ENCODE measurements around the gene HEG1. TPM values are rescaled to one million over a fixed set of nuclear protein-coding genes. Genes with fewer than 3 reads are reported as not detected.

Gene HEG1
- total and polyA plus RNA-seq, 2 of the 8 experiments (the other 6 are each of a cell fraction or from before 2014, with no cell fraction given) = 5.3 to 9.7 TPM

DNA sequence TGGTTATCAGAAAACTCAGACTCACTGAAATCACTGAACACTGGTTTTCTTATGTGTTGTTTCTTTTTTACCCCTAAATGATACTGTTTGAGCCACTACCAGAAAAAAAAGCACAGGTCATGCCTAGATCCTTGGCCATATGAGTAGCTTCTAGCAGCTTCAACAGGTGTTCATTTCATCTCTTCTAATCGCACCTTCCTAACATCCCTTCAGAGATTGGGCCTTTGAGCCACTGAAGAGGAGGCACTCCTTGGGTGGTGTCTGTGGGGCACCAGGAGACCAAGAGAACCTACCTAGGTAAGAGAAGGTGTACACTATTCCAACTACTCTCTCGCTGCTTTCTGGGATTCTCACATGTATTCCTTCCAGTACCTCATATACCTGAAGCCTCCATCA is 2.5 kb downstream of the HEG1 start:
- no peak overlapping the region for H2BK15ac ChIP-seq (ENCODE audit: low read length)
- H2BK12ac ChIP-seq (ENCODE audit: low read depth, low read length) = no peak overlapping the region
- no peak overlapping the region for H4K91ac ChIP-seq (replicated peaks; ENCODE audit: insufficient read length, low read length)
- H3K56ac ChIP-seq (replicated peaks; ENCODE audit: insufficient read length, low read depth, low read length) = no peak overlapping the region
- no peak overlapping the region for H3K14ac ChIP-seq (ENCODE audit: insufficient read length)
- no peaks in the 10 kb centered on the region for H3K36me3 ChIP-seq (ENCODE audit: control insufficient read depth in 2 of 4, insufficient read depth in 4 of 4, low read length in 3 of 4)
- no peak overlapping the region for H4K8ac ChIP-seq (ENCODE audit: extremely low read depth, insufficient read depth, low read length)
- H3K23me2 ChIP-seq (ENCODE audit: low read depth, low read length) = peaks cover 9% of the 10 kb centered on the region; the same call in 1 of the 2 replicates
- H2BK120ac ChIP-seq (replicated peaks; ENCODE audit: low read depth, low read length) = no peak overlapping the region
- no peaks in the 10 kb centered on the region for H3K79me2 ChIP-seq (ENCODE audit: control insufficient read depth in 1 of 2, insufficient read depth in 2 of 2, low read length in 2 of 2)
- H3K18ac ChIP-seq (ENCODE audit: extremely low read depth, low read length) = no peak overlapping the region
- no peak overlapping the region for H3K4ac ChIP-seq (replicated peaks; ENCODE audit: insufficient read length, low read depth, low read length)
- no peak overlapping the region for H3K4me2 ChIP-seq (ENCODE audit: insufficient read depth in 1 of 2, low read depth in 2 of 2, low read length in 2 of 2)
- H3K9ac ChIP-seq (replicated peaks in 1 of 4; ENCODE audit: extremely low read depth in 1 of 4, low read depth in 3 of 4, low read length in 3 of 4) = no peak overlapping the region
- H4K5ac ChIP-seq (ENCODE audit: insufficient read length, low read depth, low read length) = no peak overlapping the region
- 96% methylated on average over 2 of the region's 2 CpGs; no CpG with 5 or more reads in 1 of the 2 experiments for WGBS, 2 experiments (ENCODE audit: extremely low coverage in 1 of 2, insufficient coverage in 1 of 2, insufficient read length in 1 of 2, insufficient replicate concordance in 2 of 2, low coverage in 1 of 2, low lambda C conversion rate in 2 of 2, missing lambda C conversion rate in 1 of 2)
- H3K4me3 ChIP-seq (ENCODE audit: extremely low read depth in 1 of 4, insufficient read depth in 2 of 4, low read depth in 3 of 4, low read length in 4 of 4) = no peak overlapping the region
- ChIA-PET POLR2A (ENCODE audit: partially characterized antibody) (interaction anchor here (0.9 to 1.1 kb wide), 2 partner anchors 8 to 22 kb away, joined by 3 to 5 read pairs; no protein-coding TSS in a partner anchor), CTCF (ENCODE audit: partially characterized antibody) (interaction anchor here (0.6 to 1.9 kb wide), 8 partner anchors 8 to 395 kb away, joined by 3 to 5 read pairs (median 4); no protein-coding TSS in a partner anchor)
- H3K27ac ChIP-seq (ENCODE audit: low read depth, low read length) = no peak overlapping the region
- H4K20me1 ChIP-seq (replicated peaks in 1 of 2; ENCODE audit: control insufficient read depth in 1 of 2, insufficient read depth in 2 of 2, low read length in 2 of 2) = no peaks in the 10 kb centered on the region
- H3K9me3 ChIP-seq (ENCODE audit: insufficient read depth in 2 of 2, low read depth in 1 of 2, low read length in 1 of 2) = no peaks in the 10 kb centered on the region
- no peak overlapping the region for H2BK5ac ChIP-seq (ENCODE audit: low read depth, low read length)
- no peak overlapping the region for H2BK20ac ChIP-seq (ENCODE audit: low read length)
- FAIRE-seq (no peak), DNase-seq (ENCODE audit: low read depth in 1 of 2, low spot score in 2 of 2) (no peak)
- H2AFZ ChIP-seq (ENCODE audit: low read length) = no peak overlapping the region
- peaks cover under 1% of the 10 kb centered on the region; the same call in 1 of the 2 replicates for H3K79me1 ChIP-seq (ENCODE audit: low read depth, low read length)
- H3K4me1 ChIP-seq (replicated peaks in 1 of 4; ENCODE audit: control insufficient read depth in 3 of 4, insufficient read depth in 4 of 4, low read length in 3 of 4) = peaks cover 14 to 30% (median 27%) of the 10 kb centered on the region in 4 experiments
- H2AK5ac ChIP-seq (ENCODE audit: low read depth, low read length) = no peak overlapping the region
- H3K23ac ChIP-seq (ENCODE audit: insufficient read length) = no peak overlapping the region
- no peak for TF ChIP-seq FOSL1 (IDR thresholded peaks at IDR 0.05; ENCODE audit: insufficient read depth, low read depth, low read length)
- no peak for TF ChIP-seq BRCA1 (IDR thresholded peaks at IDR 0.05; ENCODE audit: low read depth, low read length)
- TF ChIP-seq YY1 (IDR thresholded peaks at IDR 0.05; ENCODE audit: low read depth, low read length) = no peak
- no peak for TF ChIP-seq POLR2AphosphoS5 (IDR thresholded peaks at IDR 0.05; ENCODE audit: low read depth, low read length)
- no peak for TF ChIP-seq CTBP2 (IDR thresholded peaks at IDR 0.05; ENCODE audit: borderline replicate concordance, insufficient read depth, insufficient read length, low read length)
- TF ChIP-seq KDM5A (IDR thresholded peaks at IDR 0.05; ENCODE audit: low read length) = no peak
- TF ChIP-seq PHF8 (conservative IDR thresholded peaks at IDR 0.05; ENCODE audit: low read depth, low read length) = no peak
- TF ChIP-seq RXRA (IDR thresholded peaks at IDR 0.05; ENCODE audit: insufficient read depth, low read depth, low read length) = no peak
- no peak for TF ChIP-seq NRF1 (IDR thresholded peaks at IDR 0.05; ENCODE audit: low read depth, low read length)
- no peak for TF ChIP-seq SIN3A (conservative IDR thresholded peaks at IDR 0.05 in 1 of 2, IDR thresholded peaks at IDR 0.05 in 1 of 2; ENCODE audit: low read depth in 1 of 2, low read length in 2 of 2)
- no peak for TF ChIP-seq TBP (IDR thresholded peaks at IDR 0.05; ENCODE audit: low read depth, low read length)
- peaks cover 7 to 26% (median 19%) of the 10 kb centered on the region in 4 experiments for H3K27me3 ChIP-seq (replicated peaks in 1 of 4; ENCODE audit: control insufficient read depth in 3 of 4, extremely low read depth in 1 of 4, insufficient read depth in 3 of 4, low read length in 3 of 4)

Data from H1 (cell line).